Natural killer cell treated with Interleukin-12 subunit alpha and Interleukin-12 subunit beta and Interleukin-15 and Interleukin-18, amount 100 ng/mL, for 72 hours (primary cell): ENCODE results near the gene MTCL1. TPM values are rescaled to one million over a fixed set of nuclear protein-coding genes. Genes with fewer than 3 reads are reported as not detected.

Experiments used
- ATAC-seq, 2 donors: fragments of 150-1000 bp; cut with Tn5 transposase in 1 of 2; sonication (Bioruptor Pico), chemical (Tn5 transposase) in 1 of 2; 2 replicates each; pipeline ENCODE4 v1.10.0; 2021
- DNase-seq: peaks from one replicate; pipeline ENCODE4 v3.0.0; 2022; ENCODE audit warnings: low spot score
- H3K27ac Mint-ChIP-seq, 2 donors: 1 replicate in 1 of 2; 2 replicates in 1 of 2; pipeline ENCODE4 v1.8.0; 2022; ENCODE audit warnings: mixed read lengths in 2 of 2, mild to moderate bottlenecking in 1 of 2, moderate library complexity in 1 of 2
- H3K27me3 Mint-ChIP-seq, 2 donors: 1 replicate in 1 of 2; 2 replicates in 1 of 2; pipeline ENCODE4 v1.8.0; 2022; ENCODE audit warnings: mixed read lengths in 2 of 2
- H3K36me3 Mint-ChIP-seq: one replicate; pipeline ENCODE4 v1.8.0; 2022; ENCODE audit warnings: mixed read lengths
- H3K4me1 Mint-ChIP-seq, 2 donors: 1 replicate in 1 of 2; 2 replicates in 1 of 2; pipeline ENCODE4 v1.8.0; 2022; ENCODE audit warnings: low read depth in 2 of 2, mixed read lengths in 2 of 2, mild to moderate bottlenecking in 1 of 2
- H3K4me3 Mint-ChIP-seq: one replicate; pipeline ENCODE4 v1.8.0; 2022; ENCODE audit warnings: mixed read lengths
- H3K9me3 Mint-ChIP-seq: 2 replicates; pipeline ENCODE4 v1.8.0; 2022; ENCODE audit warnings: mixed read lengths
- total RNA-seq, 2 donors: library from RNA; stranded (reverse); gene quantifications; one replicate each; pipeline ENCODE4 v1.2.3, GENCODE V29; 2022

The MTCL1 gene
- total RNA-seq, 2 donors from 2014 or later: 0.38 to 0.50 TPM

GRCh38 chr18:8783335-8783993 lies 78.1 kb downstream of the MTCL1 start:
- Mint-ChIP-seq H3K4me3 (no peak overlapping the region), H3K9me3 (no peaks in the 10 kb centered on the region), H3K4me1 (no peaks in the 10 kb centered on the region), H3K27me3 (peaks cover 3 to 7% of the 10 kb centered on the region in 2 donors), H3K27ac (no peak overlapping the region), H3K36me3 (no peaks in the 10 kb centered on the region)
- DNase-seq: no peak
- ATAC-seq: no peak

- DNase-seq (no peak), ATAC-seq (no peak)
- H3K27me3 Mint-ChIP-seq: peaks cover 3 to 7% of the 10 kb centered on the region in 2 donors
- no peak overlapping the region for H3K4me3 Mint-ChIP-seq
- no peaks in the 10 kb centered on the region for H3K4me1 Mint-ChIP-seq
- no peaks in the 10 kb centered on the region for H3K9me3 Mint-ChIP-seq
- no peaks in the 10 kb centered on the region for H3K36me3 Mint-ChIP-seq
- H3K27ac Mint-ChIP-seq: no peak overlapping the region
Measured at GRCh38 chr18:8783994-8784530, 78.7 kb downstream of the MTCL1 start.

GRCh38 chr18:8785261-8785660 lies 79.9 kb downstream of the MTCL1 start:
- H3K4me3 Mint-ChIP-seq: no peak overlapping the region
- no peaks in the 10 kb centered on the region for H3K4me1 Mint-ChIP-seq
- H3K27me3 Mint-ChIP-seq: peaks cover 6 to 7% of the 10 kb centered on the region in 2 donors
- H3K27ac Mint-ChIP-seq: no peak overlapping the region
- no peak for DNase-seq
- H3K36me3 Mint-ChIP-seq: no peaks in the 10 kb centered on the region
- H3K9me3 Mint-ChIP-seq: no peaks in the 10 kb centered on the region
- no peak for ATAC-seq

GRCh38 chr18:8785855-8786482 lies 80.6 kb downstream of the MTCL1 start:
- ATAC-seq: no peak
- Mint-ChIP-seq H3K4me3 (no peak overlapping the region), H3K4me1 (no peaks in the 10 kb centered on the region), H3K27ac (no peak overlapping the region), H3K27me3 (peaks cover 6 to 7% of the 10 kb centered on the region in 2 donors), H3K9me3 (no peaks in the 10 kb centered on the region), H3K36me3 (no peaks in the 10 kb centered on the region)
- no peak for DNase-seq

DNA sequence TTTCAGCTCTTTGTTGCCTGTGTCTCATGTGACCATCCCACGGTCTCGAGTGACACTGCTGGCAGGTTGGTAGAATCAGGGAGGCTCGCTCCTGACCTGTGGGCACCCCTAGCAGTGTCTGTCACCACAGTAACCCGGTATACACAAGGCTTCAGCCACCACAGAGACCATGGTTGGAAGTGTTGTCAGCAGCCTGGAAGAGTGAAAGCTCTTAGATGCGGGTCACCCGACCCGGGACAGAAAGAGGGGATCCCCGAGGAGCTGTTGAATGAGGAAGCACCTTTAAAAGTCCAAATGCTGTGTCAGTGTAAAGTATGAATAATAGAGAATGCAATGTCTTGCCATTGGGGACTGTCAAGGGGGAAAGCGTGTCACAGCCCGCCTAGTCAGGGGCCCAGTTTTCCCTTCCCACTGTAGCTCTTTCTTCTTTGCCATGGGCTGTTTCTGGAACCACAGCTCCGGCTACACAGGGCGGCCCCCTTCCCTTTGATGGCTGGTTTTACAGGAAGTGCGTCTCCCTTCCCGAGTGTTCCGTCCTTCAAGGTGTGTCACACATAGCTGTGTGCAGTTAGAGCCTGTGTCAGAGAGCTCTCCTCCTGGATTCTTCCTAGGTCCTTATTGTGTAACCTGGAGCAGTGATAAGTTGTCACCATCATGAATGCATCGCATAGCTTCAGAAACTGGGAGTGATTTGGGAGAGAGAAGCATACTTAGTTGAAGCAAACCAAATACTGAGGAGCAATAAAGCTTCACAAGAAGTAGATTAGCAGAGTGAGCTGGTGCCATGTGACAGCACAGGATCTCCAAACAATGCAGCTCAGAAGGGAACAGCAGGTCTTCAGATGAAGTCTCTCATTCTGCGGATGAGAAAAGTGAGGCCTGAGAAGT lies 81.4 kb downstream of the MTCL1 start:
- no peak overlapping the region for H3K4me3 Mint-ChIP-seq
- H3K36me3 Mint-ChIP-seq: no peaks in the 10 kb centered on the region
- ATAC-seq: no peak

DNA sequence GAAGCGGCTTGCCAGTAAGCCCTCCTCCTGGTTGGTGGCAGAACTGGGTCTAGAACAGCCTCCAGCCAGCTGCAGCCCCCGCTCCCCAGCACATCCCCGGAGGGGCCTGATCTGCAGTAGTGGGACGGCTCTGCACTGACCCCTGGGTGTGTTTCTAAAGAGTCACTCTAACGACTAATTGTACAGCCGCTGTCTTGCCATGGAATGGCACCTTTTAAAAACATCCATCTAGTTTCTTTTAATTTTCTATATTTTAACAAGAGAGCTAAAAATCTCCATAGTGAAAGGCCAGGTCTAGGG lies 82.0 kb downstream of the MTCL1 start:
- Mint-ChIP-seq H3K9me3 (no peaks in the 10 kb centered on the region), H3K4me3 (no peak overlapping the region), H3K27me3 (peaks cover 6 to 7% of the 10 kb centered on the region in 2 donors), H3K4me1 (no peaks in the 10 kb centered on the region), H3K36me3 (no peaks in the 10 kb centered on the region), H3K27ac (no peak overlapping the region)
- ATAC-seq (no peak), DNase-seq (no peak)

More for the DNA sequence above, 81.4 kb downstream of the MTCL1 start:
- Mint-ChIP-seq H3K27me3 (peaks cover 6 to 7% of the 10 kb centered on the region in 2 donors), H3K4me1 (no peaks in the 10 kb centered on the region), H3K9me3 (no peaks in the 10 kb centered on the region), H3K27ac (no peak overlapping the region)
- DNase-seq: no peak

- Mint-ChIP-seq H3K36me3 (no peaks in the 10 kb centered on the region), H3K27me3 (peaks cover 6 to 7% of the 10 kb centered on the region in 2 donors), H3K9me3 (no peaks in the 10 kb centered on the region), H3K4me3 (no peak overlapping the region), H3K4me1 (no peaks in the 10 kb centered on the region), H3K27ac (no peak overlapping the region)
- ATAC-seq (no peak), DNase-seq (no peak)
Measured at GRCh38 chr18:8787794-8788193, 82.4 kb downstream of the MTCL1 start.

DNA sequence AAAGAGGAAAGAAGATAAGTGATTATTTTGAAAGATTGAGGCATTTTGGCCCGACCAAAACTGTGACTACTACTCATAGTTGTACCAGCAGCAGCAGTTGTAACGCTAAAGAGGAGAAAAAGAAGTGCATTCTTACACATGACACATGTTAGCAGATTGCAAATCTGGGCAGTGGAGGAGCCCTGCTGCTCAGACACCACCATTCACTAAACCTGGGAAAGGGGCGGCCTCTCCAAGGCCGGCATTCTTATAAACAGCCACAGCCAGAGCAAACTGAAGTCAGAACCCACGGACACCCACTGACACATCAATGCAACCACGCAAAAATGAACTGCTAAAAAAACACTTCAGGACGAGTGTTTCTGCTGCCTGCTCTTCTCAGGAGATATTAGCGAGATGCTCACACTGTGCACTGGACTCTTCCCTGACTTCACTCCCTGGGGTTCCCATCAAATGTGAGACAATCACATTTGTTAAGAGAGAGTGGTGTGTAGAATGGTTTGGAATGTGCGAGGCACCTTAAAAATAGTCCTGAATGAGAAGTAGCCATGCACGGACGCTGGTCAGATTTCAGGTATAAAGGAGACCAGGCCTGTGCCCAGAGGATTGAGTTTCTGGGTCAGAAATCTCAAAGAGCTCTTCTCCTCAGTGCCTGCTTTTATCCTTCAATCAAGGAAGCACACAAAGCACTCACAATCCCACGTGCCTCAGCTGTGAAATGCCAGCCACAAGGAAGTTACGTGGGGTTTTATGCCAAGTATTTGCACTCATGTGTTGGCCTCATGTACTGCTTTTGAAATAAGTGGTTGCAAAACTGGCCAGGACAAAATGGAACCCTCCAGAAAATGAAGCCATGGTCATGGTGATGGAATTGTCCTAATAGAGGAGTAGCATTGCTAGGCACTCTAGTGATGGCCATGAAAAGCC lies 83.4 kb downstream of the MTCL1 start:
- ATAC-seq (no peak), DNase-seq (no peak)
- Mint-ChIP-seq H3K9me3 (no peaks in the 10 kb centered on the region), H3K4me3 (no peak overlapping the region), H3K4me1 (no peaks in the 10 kb centered on the region), H3K36me3 (no peaks in the 10 kb centered on the region), H3K27me3 (peaks cover 6 to 7% of the 10 kb centered on the region in 2 donors), H3K27ac (no peak overlapping the region)

DNA sequence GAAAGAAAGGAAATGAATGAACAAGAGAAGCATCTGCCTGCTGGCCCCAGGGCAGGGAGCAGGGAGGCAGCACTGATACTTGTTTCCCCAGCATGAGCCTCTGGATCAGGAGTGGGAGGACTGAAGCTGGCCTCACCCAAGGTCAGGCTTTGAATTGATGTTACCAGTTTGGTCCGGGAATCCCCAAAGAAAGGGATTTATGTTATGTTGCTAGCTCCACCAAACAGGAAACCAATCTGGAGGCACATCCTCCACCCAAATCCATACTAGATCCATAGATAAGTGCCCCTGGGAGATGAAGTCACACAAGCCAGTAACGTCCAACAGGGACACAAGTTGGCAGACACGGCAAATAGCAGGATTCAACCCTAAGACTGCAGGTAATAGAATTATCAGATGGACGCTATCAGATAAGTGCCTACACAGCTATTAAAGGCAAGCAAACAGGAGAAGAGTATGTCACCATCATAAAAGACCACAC lies 85.9 kb downstream of the MTCL1 start:
- Mint-ChIP-seq H3K4me1 (no peaks in the 10 kb centered on the region), H3K4me3 (no peak overlapping the region), H3K27ac (no peak overlapping the region), H3K27me3 (peaks cover 20 to 22% of the 10 kb centered on the region in 2 donors), H3K36me3 (no peaks in the 10 kb centered on the region), H3K9me3 (no peaks in the 10 kb centered on the region)
- ATAC-seq (no peak), DNase-seq (no peak)

DNA sequence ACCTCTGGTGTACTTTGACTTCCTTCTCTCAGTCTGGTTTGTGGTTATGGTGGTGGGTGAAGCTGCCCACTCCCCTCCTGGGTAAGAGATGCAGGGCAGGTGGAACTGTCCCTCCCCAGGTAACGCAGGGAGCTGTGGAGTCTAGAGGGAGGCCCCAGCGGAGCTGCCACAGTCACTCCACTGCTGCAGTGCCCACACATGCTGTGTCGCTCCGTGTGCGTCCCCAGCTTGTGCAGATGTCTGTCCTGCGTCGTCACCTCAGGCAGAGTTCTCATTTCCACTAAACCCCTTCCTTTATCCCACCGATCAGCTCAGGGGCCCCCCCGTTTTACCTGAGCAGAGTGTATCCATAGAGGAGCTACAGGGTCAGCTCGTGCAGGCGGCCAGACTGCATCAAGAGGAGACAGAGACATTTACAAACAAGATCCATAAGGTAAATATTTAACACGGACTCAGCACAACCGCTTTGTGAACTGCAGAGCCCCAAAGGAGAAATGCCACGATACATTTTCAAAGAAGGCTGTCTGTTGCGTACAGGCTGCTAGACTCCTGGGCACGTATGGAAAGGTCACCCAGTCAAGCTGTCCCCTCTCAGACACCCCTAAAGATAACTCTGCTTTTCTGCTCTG lies 87.4 kb downstream of the MTCL1 start:
- Mint-ChIP-seq H3K4me1 (no peaks in the 10 kb centered on the region), H3K9me3 (no peaks in the 10 kb centered on the region), H3K27me3 (peaks cover 19 to 20% of the 10 kb centered on the region in 2 donors), H3K27ac (no peak overlapping the region), H3K4me3 (no peak overlapping the region), H3K36me3 (no peaks in the 10 kb centered on the region)
- DNase-seq (no peak), ATAC-seq (no peak)

GRCh38 chr18:8793445-8794155 lies 88.2 kb downstream of the MTCL1 start:
- no peak for ATAC-seq
- Mint-ChIP-seq H3K4me3 (no peak overlapping the region), H3K27me3 (peaks cover 19 to 20% of the 10 kb centered on the region in 2 donors), H3K9me3 (no peaks in the 10 kb centered on the region), H3K4me1 (no peaks in the 10 kb centered on the region), H3K27ac (no peak overlapping the region), H3K36me3 (no peaks in the 10 kb centered on the region)
- DNase-seq: no peak

DNA sequence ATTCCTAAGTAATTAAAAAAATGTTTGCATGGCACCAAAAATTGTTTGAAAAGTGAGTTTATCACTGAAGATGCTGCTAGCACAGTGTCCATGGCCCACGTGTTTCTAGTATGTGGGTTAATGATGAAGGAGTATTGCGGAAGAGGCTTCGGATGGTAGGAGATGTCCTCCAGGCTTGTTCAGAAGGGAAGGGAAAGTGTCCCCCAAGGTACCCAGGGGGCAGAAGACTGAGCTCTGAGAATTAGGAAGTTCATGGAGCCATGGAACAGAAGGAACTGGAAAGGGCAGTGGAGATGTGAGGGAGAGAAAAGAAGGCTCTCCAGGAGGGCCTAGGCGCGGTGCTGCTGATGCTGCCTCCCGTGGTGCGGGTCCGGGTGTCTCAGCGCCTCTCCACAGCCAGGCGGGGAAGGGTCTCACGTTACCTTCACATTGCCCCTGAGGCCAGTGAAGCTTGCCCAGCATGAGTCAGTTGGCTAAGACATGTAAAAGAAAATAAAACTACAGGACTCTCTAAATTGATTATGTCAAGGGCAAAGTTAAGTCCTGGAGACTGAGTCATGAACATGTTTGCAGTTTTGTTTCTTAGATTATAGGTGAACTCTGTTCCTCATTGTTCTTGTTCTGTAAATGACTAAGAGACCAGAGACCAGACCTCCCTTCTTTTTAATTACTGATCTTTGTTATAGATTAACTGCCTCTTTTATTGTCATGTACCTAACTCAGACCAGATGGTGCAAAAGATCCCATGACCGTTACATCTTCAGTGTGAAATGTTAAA lies 89.0 kb downstream of the MTCL1 start:
- no peaks in the 10 kb centered on the region for H3K9me3 Mint-ChIP-seq
- no peak overlapping the region for H3K4me3 Mint-ChIP-seq
- H3K4me1 Mint-ChIP-seq: no peaks in the 10 kb centered on the region
- H3K27ac Mint-ChIP-seq: no peak overlapping the region
- DNase-seq: no peak
- ATAC-seq: no peak
- H3K36me3 Mint-ChIP-seq: no peaks in the 10 kb centered on the region
- peaks cover 17 to 20% of the 10 kb centered on the region in 2 donors for H3K27me3 Mint-ChIP-seq
